Activated CD4-positive, alpha-beta T cell treated with anti-CD3 and anti-CD28 coated beads, Interleukin-10, Interleukin-2, amounts not matched to agents 100 ng/mL and 50 ng/mL, durations not matched to agents 16 hours and 8 hours (primary cell): Measurements from ENCODE around the gene CPLX1.
A peak's percentile ranks its signal among the peaks of the same experiment; 100 is the strongest.
"Not testable (repeated sequence)": the region's sequence is repeated elsewhere in the genome, so short reads cannot be mapped to it uniquely, and the experiment has no call there.

Experiments used
- DNase-seq: peaks from one replicate; pipeline ENCODE4 v3.0.0-alpha.2; 2020

Gene CPLX1

GRCh38 chr4:790466-790820 lies 35.5 kb downstream of the CPLX1 start:
- DNase-seq = no peak

- no peak for DNase-seq
These were observed 36.1 kb downstream of the CPLX1 start for GRCh38 chr4:789571-790465.

GRCh38 chr4:788636-789297 lies 37.2 kb downstream of the CPLX1 start:
- no peak for DNase-seq

GRCh38 chr4:788006-788635 lies 37.8 kb downstream of the CPLX1 start:
- no peak for DNase-seq

GRCh38 chr4:787561-787981 lies 38.4 kb downstream of the CPLX1 start:
- peak; percentile 33 for DNase-seq

- DNase-seq = no peak
These were observed 39.0 kb downstream of the CPLX1 start for GRCh38 chr4:786861-787300.

- no peak for DNase-seq
These were observed 39.7 kb downstream of the CPLX1 start for GRCh38 chr4:786074-786741.

- no peak for DNase-seq
These were observed 40.4 kb downstream of the CPLX1 start for GRCh38 chr4:785332-786073.

GRCh38 chr4:784401-785331 lies 41.3 kb downstream of the CPLX1 start:
- DNase-seq = no peak

- DNase-seq = peak; percentile 100
These were observed 44.3 kb downstream of the CPLX1 start for GRCh38 chr4:781493-782216.

GRCh38 chr4:780716-781492 lies 45.0 kb downstream of the CPLX1 start:
- DNase-seq = no peak

- not testable (repeated sequence) for DNase-seq
These were observed 45.7 kb downstream of the CPLX1 start for GRCh38 chr4:780255-780654.

- no peak for DNase-seq
These were observed 46.4 kb downstream of the CPLX1 start for GRCh38 chr4:779555-779954.

- no peak for DNase-seq
These were observed 48.2 kb downstream of the CPLX1 start for GRCh38 chr4:777520-778262.

- DNase-seq = no peak
These were observed 49.0 kb downstream of the CPLX1 start for GRCh38 chr4:776743-777441.

- DNase-seq = not testable (repeated sequence)
These were observed 50.4 kb downstream of the CPLX1 start for GRCh38 chr4:775485-775884.

- DNase-seq = not testable (repeated sequence)
These were observed 51.4 kb downstream of the CPLX1 start for GRCh38 chr4:774419-775092.

- no peak for DNase-seq
These were observed 52.7 kb downstream of the CPLX1 start for GRCh38 chr4:773214-773613.
